Nephron progenitor cell (in vitro differentiated cells): Measurements from ENCODE around the gene KRT78.
A peak's percentile ranks its signal among the peaks of the same experiment; 100 is the strongest.

Source experiments
- DNase-seq: peaks from one replicate; pipeline ENCODE4 v3.0.0; 2021
- H3K27ac Mint-ChIP-seq: 2 replicates; pipeline ENCODE4 v1.8.0; 2021; ENCODE audit warnings: mild to moderate bottlenecking, moderate library complexity, mixed read lengths
- H3K27me3 Mint-ChIP-seq: 2 replicates; pipeline ENCODE4 v1.8.0; 2021; ENCODE audit warnings: mild to moderate bottlenecking, low read depth, mixed read lengths; ENCODE audit not compliant: poor library complexity
- H3K36me3 Mint-ChIP-seq: 2 replicates; pipeline ENCODE4 v1.8.0; 2021; ENCODE audit warnings: low read depth, mixed read lengths
- H3K4me1 Mint-ChIP-seq: 2 replicates; pipeline ENCODE4 v1.8.0; 2021; ENCODE audit warnings: mixed read lengths
- H3K4me3 Mint-ChIP-seq: 2 replicates; pipeline ENCODE4 v1.8.0; 2021; ENCODE audit warnings: mild to moderate bottlenecking, moderate library complexity, mixed read lengths
- H3K9me3 Mint-ChIP-seq: 2 replicates; pipeline ENCODE4 v1.8.0; 2021; ENCODE audit warnings: mild to moderate bottlenecking, moderate library complexity, mixed read lengths
- CTCF ChIP-seq: fragments of 200-600 bp; sonication (generic); IDR thresholded peaks from 2 replicates; pipeline ENCODE4 v1.5.0; 2021; ENCODE audit warnings: antibody characterized with exemption

Gene KRT78

GRCh38 chr12:52873513-52873831 lies 24.7 kb upstream of the KRT78 start:
- Mint-ChIP-seq H3K27me3 (peaks cover 13% of the 10 kb centered on the region), H3K4me1 (peaks cover 43% of the 10 kb centered on the region), H3K9me3 (no peaks in the 10 kb centered on the region), H3K36me3 (no peaks in the 10 kb centered on the region), H3K27ac (no peak overlapping the region), H3K4me3 (peak overlapping the region; percentile 78)
- no peak for DNase-seq
- no peak for TF ChIP-seq CTCF

GRCh38 chr12:52872644-52873389 lies 24.0 kb upstream of the KRT78 start:
- peak overlapping the region; percentile 78 for H3K4me3 Mint-ChIP-seq
- no peak for TF ChIP-seq CTCF
- H3K4me1 Mint-ChIP-seq: peaks cover 39% of the 10 kb centered on the region
- H3K9me3 Mint-ChIP-seq: no peaks in the 10 kb centered on the region
- peaks cover 14% of the 10 kb centered on the region for H3K27me3 Mint-ChIP-seq
- peak; percentile 26 for DNase-seq
- no peak overlapping the region for H3K27ac Mint-ChIP-seq
- H3K36me3 Mint-ChIP-seq: no peaks in the 10 kb centered on the region

- no peak overlapping the region for H3K4me3 Mint-ChIP-seq
- H3K4me1 Mint-ChIP-seq: peaks cover 39% of the 10 kb centered on the region
- no peak overlapping the region for H3K27ac Mint-ChIP-seq
- no peak for TF ChIP-seq CTCF
- no peak for DNase-seq
- H3K27me3 Mint-ChIP-seq: peaks cover 16% of the 10 kb centered on the region
- no peaks in the 10 kb centered on the region for H3K9me3 Mint-ChIP-seq
- H3K36me3 Mint-ChIP-seq: no peaks in the 10 kb centered on the region
Observed at GRCh38 chr12:52871291-52872039, 22.7 kb upstream of the KRT78 start.

GRCh38 chr12:52870361-52871290 lies 21.8 kb upstream of the KRT78 start:
- H3K36me3 Mint-ChIP-seq: no peaks in the 10 kb centered on the region
- H3K27me3 Mint-ChIP-seq: peaks cover 13% of the 10 kb centered on the region
- H3K4me3 Mint-ChIP-seq: no peak overlapping the region
- TF ChIP-seq CTCF: peak; percentile 77
- DNase-seq: peak; percentile 84
- peaks cover 39% of the 10 kb centered on the region for H3K4me1 Mint-ChIP-seq
- H3K27ac Mint-ChIP-seq: no peak overlapping the region
- H3K9me3 Mint-ChIP-seq: no peaks in the 10 kb centered on the region

- H3K4me3 Mint-ChIP-seq: no peak overlapping the region
Observed at GRCh38 chr12:52867642-52868041, 18.8 kb upstream of the KRT78 start.

More at GRCh38 chr12:52867642-52868041, 18.8 kb upstream of the KRT78 start:
- no peak for TF ChIP-seq CTCF
- Mint-ChIP-seq H3K27ac (no peak overlapping the region), H3K9me3 (no peaks in the 10 kb centered on the region), H3K36me3 (no peaks in the 10 kb centered on the region), H3K27me3 (peaks cover 5% of the 10 kb centered on the region), H3K4me1 (peaks cover 18% of the 10 kb centered on the region)
- DNase-seq: no peak
